ENCODE results near the gene LDB2.

Gene LDB2

GRCh38 chr4:16721613-16722291 lies 176.7 kb downstream of the LDB2 start:
- no peak for DNase-seq (ENCODE audit: low spot score)

- DNase-seq (ENCODE audit: low spot score) = no peak
Observed at GRCh38 chr4:16720761-16721160, 177.7 kb downstream of the LDB2 start.

DNA sequence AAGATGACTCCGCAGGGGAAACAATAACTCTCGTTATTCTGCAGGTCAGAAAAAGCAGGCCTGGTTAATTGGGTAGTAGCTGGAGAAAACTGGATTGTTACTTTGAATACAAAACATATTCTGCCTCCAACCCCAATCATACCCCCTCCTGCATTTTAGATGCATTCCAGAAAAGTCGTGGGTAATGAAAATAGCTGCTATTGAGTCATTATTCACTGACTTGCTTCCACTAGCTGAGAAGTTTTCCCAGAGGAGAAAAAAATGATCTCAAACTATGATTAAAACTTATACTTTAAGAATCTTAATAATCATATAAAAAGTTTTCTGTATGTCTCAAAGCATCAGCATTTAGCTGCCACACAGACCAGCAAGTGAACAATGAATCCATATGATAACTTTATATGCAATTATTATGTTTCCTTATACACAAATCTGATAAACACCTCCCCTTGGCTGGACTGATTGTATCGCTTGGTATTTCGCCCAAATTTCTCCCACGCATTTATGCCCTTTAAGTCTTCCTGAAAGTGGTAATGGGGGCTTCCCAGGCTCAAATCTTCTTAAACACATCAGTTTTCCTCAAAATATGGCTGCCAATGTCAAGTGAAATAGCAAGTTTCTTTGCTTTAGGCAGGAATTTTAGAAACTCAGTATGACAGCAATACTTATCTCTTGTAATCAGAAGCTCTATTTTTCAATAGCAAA lies 181.0 kb downstream of the LDB2 start:
- DNase-seq (ENCODE audit: low spot score) = no peak

DNA sequence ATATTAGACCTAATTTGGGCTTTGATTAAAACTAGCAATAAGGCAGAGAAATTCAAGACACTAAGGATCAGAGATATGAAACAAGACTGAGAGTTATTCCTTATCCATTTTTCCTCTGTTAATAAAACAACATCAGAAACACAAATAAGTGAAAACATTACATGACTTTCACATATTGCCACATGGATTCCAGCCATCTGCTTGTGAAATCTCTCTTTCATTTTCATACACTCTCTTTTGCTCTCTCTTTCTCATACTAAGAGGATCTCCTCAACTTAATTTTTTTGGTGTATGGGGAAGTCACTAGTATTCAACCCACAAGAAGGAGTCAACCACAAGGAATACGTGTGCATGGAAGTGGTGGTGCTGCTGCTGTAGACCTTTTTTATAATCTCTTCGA lies 183.0 kb downstream of the LDB2 start:
- no peak for DNase-seq (ENCODE audit: low spot score)

- DNase-seq (ENCODE audit: low spot score) = no peak
Observed at GRCh38 chr4:16714191-16714590, 184.3 kb downstream of the LDB2 start.

DNA sequence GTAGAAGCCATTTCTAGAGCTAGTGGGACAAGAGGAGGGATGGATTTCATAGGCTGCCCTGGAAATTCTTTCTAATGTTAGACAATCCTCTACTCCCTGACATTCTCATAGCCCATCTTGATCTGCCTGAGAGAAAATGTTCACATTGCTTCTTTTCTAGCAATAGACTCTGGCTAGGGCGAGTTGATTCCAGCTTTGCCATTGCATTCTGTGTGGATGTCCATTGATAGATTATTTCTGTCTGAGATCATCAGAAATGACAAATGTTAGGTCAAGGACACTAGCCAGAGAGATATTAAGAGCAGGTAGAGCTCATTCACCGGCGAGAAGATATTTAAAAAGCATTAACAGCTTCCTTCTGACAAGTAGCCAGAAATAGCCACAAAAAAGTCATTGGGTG lies 184.7 kb downstream of the LDB2 start:
- no peak for DNase-seq (ENCODE audit: low spot score)

DNA sequence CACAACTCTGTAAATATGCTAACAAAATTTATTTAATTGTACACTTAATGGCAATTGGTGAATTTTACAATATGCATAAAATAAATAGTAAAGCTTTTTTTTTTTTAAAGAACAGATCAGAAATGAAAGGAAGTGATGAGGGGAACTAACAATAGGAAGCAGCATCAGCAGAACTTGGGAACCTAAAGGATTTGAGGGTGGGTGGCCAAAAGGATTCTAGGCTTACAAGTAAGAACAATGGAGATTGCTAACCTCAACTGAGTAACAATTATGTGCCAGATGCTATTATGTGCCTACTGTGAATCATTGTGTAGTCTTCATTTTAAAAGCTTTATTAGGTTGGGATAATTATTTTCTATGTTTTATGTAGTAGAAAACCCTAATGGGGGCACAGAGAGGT lies 185.2 kb downstream of the LDB2 start:
- DNase-seq (ENCODE audit: low spot score) = no peak

- DNase-seq (ENCODE audit: low spot score) = no peak
Observed at GRCh38 chr4:16710198-16710597, 188.2 kb downstream of the LDB2 start.

GRCh38 chr4:16707874-16708273 lies 190.6 kb downstream of the LDB2 start:
- DNase-seq (ENCODE audit: low spot score) = no peak

DNA sequence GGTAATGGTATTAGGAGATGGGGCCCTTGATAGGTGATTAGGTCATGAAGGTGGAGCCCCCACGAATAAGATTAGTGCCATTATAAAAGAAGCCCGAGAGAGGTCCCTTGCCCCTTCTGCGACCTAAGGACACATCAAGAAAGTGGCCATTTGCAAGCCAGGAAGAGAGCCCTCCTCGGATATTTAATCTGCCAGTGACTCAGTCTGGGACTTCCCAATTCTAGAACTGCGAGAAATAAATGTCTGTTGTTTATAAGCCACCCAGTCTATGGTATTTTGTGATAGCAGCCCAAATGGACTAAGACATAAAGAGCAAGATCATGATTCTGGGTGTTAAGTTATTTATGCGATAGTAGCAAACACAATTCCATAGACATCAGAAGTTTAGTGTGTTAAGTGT lies 192.2 kb downstream of the LDB2 start:
- no peak for DNase-seq (ENCODE audit: low spot score)

GRCh38 chr4:16705341-16705740 lies 193.1 kb downstream of the LDB2 start:
- no peak for DNase-seq (ENCODE audit: low spot score)

DNA sequence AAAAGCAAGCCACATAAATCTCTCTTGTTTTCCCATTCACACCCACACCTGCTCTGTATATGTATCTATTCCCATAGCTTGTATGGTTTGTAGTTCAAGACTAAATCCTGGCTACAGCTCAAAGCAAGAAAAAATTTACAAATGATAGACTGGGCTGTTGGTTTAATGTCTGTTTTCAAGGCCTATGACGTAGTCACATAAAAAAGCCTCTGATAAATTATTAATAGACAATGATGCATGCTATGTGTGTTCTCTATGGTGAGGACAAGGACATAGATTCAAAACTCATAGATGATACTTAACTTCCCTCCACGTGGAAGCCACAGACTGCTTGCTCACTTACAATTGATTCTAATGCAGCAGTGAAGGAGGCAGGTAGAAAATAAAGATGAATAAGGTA lies 194.0 kb downstream of the LDB2 start:
- no peak for DNase-seq (ENCODE audit: low spot score)

- no peak for DNase-seq (ENCODE audit: low spot score)
Observed at GRCh38 chr4:16695896-16696295, 202.5 kb downstream of the LDB2 start.

DNA sequence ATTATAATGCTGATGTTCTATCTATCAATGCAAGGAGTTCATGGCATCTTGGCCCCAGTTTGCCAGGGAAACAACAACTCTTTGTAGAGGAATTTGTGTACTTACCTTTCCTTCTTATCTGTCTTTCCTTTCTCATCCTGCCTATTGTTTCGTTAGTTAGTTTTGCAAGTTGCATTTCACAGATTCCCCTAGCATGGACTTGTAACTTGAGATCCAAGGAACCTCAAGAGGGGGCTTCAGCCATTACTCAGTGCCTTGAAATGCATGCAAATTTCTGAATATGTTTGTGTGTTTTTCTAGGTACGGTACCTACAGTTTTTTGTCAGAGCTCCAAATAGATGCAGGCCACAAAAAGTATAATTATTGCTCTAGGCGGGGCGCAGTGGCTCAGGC lies 203.6 kb downstream of the LDB2 start:
- no peak for DNase-seq (ENCODE audit: low spot score)

GRCh38 chr4:16694173-16694883 lies 204.1 kb downstream of the LDB2 start:
- DNase-seq (ENCODE audit: low spot score) = no peak

GRCh38 chr4:16693641-16694040 lies 204.8 kb downstream of the LDB2 start:
- no peak for DNase-seq (ENCODE audit: low spot score)

DNA sequence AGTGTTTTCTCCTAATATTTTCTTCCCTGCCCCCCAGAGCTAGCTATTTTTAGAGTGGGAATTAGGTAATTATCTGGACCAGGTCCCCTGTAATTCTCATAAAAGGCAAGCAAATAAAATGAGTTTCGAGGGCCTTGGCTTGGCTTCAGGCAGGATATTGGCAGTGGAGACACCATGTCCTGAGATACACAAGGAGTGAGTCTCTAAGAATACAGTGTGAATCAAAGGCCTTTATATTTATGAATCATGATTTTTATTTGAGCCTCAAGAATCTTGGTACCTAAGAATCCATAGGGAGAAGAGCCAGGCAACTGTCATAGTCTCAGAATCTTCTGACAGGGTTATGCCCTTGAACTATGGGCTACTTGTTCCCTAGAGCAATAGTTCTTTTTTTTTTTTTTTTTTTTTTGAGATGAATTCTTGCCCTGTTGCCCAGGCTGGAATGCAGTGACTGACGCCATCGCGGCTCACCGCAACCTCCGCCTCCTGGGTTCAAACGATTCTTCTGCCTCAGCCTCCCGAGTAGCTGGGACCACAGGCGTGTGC lies 205.4 kb downstream of the LDB2 start:
- DNase-seq (ENCODE audit: low spot score) = no peak

GRCh38 chr4:16692524-16692923 lies 205.9 kb downstream of the LDB2 start:
- DNase-seq (ENCODE audit: low spot score) = no peak

DNA sequence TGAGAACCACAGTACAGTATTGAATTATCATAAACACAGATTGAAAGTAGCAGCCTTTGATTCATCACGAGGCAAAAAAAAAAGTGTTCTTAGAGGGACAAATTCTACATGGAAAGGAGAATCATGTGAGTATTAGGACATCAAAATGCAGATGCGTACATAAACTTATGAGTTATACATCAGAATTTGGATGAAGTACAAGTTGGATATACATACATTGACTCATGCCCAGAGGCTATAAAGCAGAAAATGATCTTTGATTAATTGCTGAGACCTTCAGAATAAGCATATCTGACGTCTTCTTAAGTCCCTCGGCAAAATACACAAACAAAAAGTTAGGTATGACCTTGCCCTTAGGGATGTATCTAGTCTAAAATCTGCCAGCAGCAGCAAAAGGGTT lies 206.4 kb downstream of the LDB2 start:
- DNase-seq (ENCODE audit: low spot score) = no peak

DNA sequence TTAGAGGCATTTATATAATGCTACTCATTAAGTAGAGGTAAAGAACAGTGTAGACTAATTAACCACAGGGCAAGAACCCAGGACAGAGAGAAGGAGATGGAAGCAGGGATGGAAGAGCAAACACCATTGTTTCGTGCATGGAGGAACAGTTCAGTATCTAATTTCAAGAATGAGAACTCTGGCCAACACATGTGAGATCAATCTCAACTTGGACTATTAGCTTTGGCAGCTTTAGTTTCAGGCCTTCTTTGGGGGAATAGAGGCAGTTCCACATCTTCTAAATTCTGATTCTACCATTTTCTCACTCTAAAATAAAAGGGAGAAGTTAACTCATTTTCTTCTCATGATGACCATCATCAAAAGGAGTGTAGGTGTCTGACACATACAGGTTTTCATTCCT lies 207.0 kb downstream of the LDB2 start:
- no peak for DNase-seq (ENCODE audit: low spot score)

GRCh38 chr4:16687845-16688244 lies 210.6 kb downstream of the LDB2 start:
- no peak for DNase-seq (ENCODE audit: low spot score)

- DNase-seq (ENCODE audit: low spot score) = no peak
Observed at GRCh38 chr4:16687011-16687410, 211.4 kb downstream of the LDB2 start.

GRCh38 chr4:16686195-16686594 lies 212.2 kb downstream of the LDB2 start:
- no peak for DNase-seq (ENCODE audit: low spot score)
